Glomerular endothelial cell (primary cell): ENCODE results near the gene SLC15A1. TPM values are rescaled to one million over a fixed set of nuclear protein-coding genes. Genes with fewer than 3 reads are reported as not detected.

Source experiments
- total RNA-seq: library from RNA; depleted of rRNA; stranded (reverse); fragments of >200 nt; gene quantifications from 2 replicates; pipeline ENCODE4 v1.2.3, GENCODE V29; 2015

SLC15A1 gene
- total RNA-seq, 1 donor from 2014 or later = not detected

Other genes with a start within 250 kb of the SLC15A1 start
- 76.7 and 84.1 TPM in 2 replicates for gene STK24, start 175.6 kb downstream of the SLC15A1 start, total RNA-seq
- 400 and 419 TPM in 2 replicates for gene DOCK9, start 225.4 kb upstream of the SLC15A1 start, total RNA-seq